Ovary (tissue), 9 donors: ENCODE measurements around the gene BTBD9. TPM values are rescaled to one million over a fixed set of nuclear protein-coding genes. Genes with fewer than 3 reads are reported as not detected.

ENCODE experiments used
- DNase-seq, 5 donors: peaks; one replicate each; pipeline ENCODE4 v3.0.0-alpha.2; 2019 to 2020
- H3K27ac ChIP-seq, 2 donors: fragments of 200-600 bp; one replicate each; pipeline versions ENCODE4 v1.5.1 to v1.8.0; 2019 to 2022
- H3K27me3 ChIP-seq: fragments of 200-600 bp; one replicate; pipeline ENCODE4 v1.8.0; 2022
- H3K36me3 ChIP-seq: fragments of 200-600 bp; sonication (generic); one replicate; pipeline ENCODE4 v1.5.1; 2019
- H3K4me1 ChIP-seq: one replicate; pipeline ENCODE4 v1.8.1; 2013; ENCODE audit warnings: mild to moderate bottlenecking, moderate library complexity; ENCODE audit not compliant: insufficient read depth
- H3K4me3 ChIP-seq: fragments of 200-600 bp; sonication (generic); one replicate; pipeline ENCODE4 v1.5.1; 2017
- H3K9me3 ChIP-seq, 2 donors: fragments of 200-600 bp in 1 of 2; sonication (generic) in 1 of 2; one replicate each; pipeline versions ENCODE4 v1.5.1 to v1.8.1; 2013 to 2019; ENCODE audit warnings: mild to moderate bottlenecking in 1 of 2, moderate library complexity in 1 of 2
- CTCF ChIP-seq, 3 donors: fragments of 450-650 bp in 2 of 3; fragments of 200-600 bp in 1 of 3; IDR thresholded peaks; one replicate each; pipeline versions ENCODE4 v1.5.1 to v1.8.0; 2016 to 2022; ENCODE audit warnings: antibody characterized with exemption in 3 of 3, mild to moderate bottlenecking in 1 of 3
- EP300 ChIP-seq: sonication (generic); formaldehyde crosslinking; IDR thresholded peaks from one replicate; pipeline ENCODE4 v1.6.1; 2017; ENCODE audit warnings: antibody characterized with exemption
- POLR2A ChIP-seq: fragments of 450-650 bp; IDR thresholded peaks from one replicate; pipeline ENCODE4 v1.6.1; 2017; ENCODE audit warnings: antibody characterized with exemption, mild to moderate bottlenecking, moderate library complexity
- WGBS, 3 donors: extraction: QIAGEN DNeasy Blood & Tissue Kit in 1 of 3; methylation state at CpG; one replicate each; pipeline versions ENCODE4 v1.1.5 to v1.1.7; 2013 to 2017; 5-methylcytosine and 5-hydroxymethylcytosine counted together
- intact Hi-C, 4 donors: fragments of 100-400 bp; cut with DNase I; formaldehyde crosslinking; loops; one replicate each; pipeline versions ENCODE4 v1.11.0 to v1.15.1; 2022 to 2023
- polyA plus RNA-seq, 2 donors: library from polyadenylated mRNA; stranded (reverse); fragments of 200-250 nt in 1 of 2; fragments of 350-450 nt in 1 of 2; fragmentation: Illumina TruSeq in 1 of 2; extraction: RNeasy Lipid Tissue Mini Kit (QIAGEN cat#74804) in 1 of 2; gene quantifications; one replicate each; pipeline ENCODE4 v1.2.3, GENCODE V29; 2013 to 2014
- total RNA-seq, 7 donors: library from RNA; depleted of rRNA in 2 of 7; stranded (reverse); fragments of >200 nt in 2 of 7; fragmentation: NEBNext Ultra II Directional in 3 of 7; extraction: Animal tissue kit (Norgen Biotek cat#: 25700) in 3 of 7; gene quantifications; one replicate each; pipeline versions ENCODE4 v1.1.0 to v1.2.4, GENCODE V29; 2016 to 2023
- donor health status: DM: no; HTN: no; CAD: no; lungs with moderate emphysema.
- donor health status: DM: no; HTN: no; CAD: no.
- donor health status: Bipolar disorder and iron deficiency.
- donor health status: DM: yes; HTN: yes; CAD: no.
- donor health status: DM: no; HTN: no; CAD: no.
- donor health status: DM: yes; HTN: yes; CAD: no.

Gene BTBD9
- total and polyA plus RNA-seq, 9 donors = 7.2 to 28.8 (median 21.0) TPM

- no peaks in the 10 kb centered on the region for H3K36me3 ChIP-seq
- no peaks in the 10 kb centered on the region for H3K9me3 ChIP-seq
- intact Hi-C loops = no loop called here
- TF ChIP-seq CTCF (IDR thresholded peaks at IDR 0.05) (no peak), EP300 (no peak), POLR2A (no peak)
- no peaks in the 10 kb centered on the region for H3K27me3 ChIP-seq
- H3K27ac ChIP-seq = no peak overlapping the region
- DNase-seq = no peak
- H3K4me3 ChIP-seq = no peak overlapping the region
- H3K4me1 ChIP-seq = no peaks in the 10 kb centered on the region
- 96 to 98% (median 96%) methylated on average over 3 of the region's 3 CpGs for WGBS, 3 donors
These were observed 87.6 kb downstream of the BTBD9 start for GRCh38 chr6:38552121-38552520.

- Histone ChIP-seq H3K4me1 (no peaks in the 10 kb centered on the region), H3K9me3 (no peaks in the 10 kb centered on the region), H3K27ac (no peak overlapping the region), H3K36me3 (no peaks in the 10 kb centered on the region), H3K27me3 (no peaks in the 10 kb centered on the region), H3K4me3 (no peak overlapping the region)
- DNase-seq = no peak
- intact Hi-C loops = no loop called here
- WGBS, 3 donors = 91 to 94% (median 93%) methylated on average over 5 of the region's 5 CpGs
- no peak for TF ChIP-seq EP300
- TF ChIP-seq POLR2A = no peak
- TF ChIP-seq CTCF (IDR thresholded peaks at IDR 0.05) = no peak
These were observed 89.9 kb downstream of the BTBD9 start for GRCh38 chr6:38549795-38550194.

GRCh38 chr6:38549180-38549579 is 90.5 kb downstream of the BTBD9 start:
- Histone ChIP-seq H3K27me3 (no peaks in the 10 kb centered on the region), H3K9me3 (no peaks in the 10 kb centered on the region), H3K4me3 (no peak overlapping the region), H3K27ac (no peak overlapping the region), H3K36me3 (no peaks in the 10 kb centered on the region), H3K4me1 (no peaks in the 10 kb centered on the region)
- TF ChIP-seq CTCF (IDR thresholded peaks at IDR 0.05) (no peak), EP300 (no peak), POLR2A (no peak)
- 87 to 90% (median 88%) methylated on average over 2 of the region's 2 CpGs for WGBS, 3 donors
- DNase-seq = no peak
- intact Hi-C loops = no loop called here

GRCh38 chr6:38543022-38543421 is 96.7 kb downstream of the BTBD9 start:
- H3K9me3 ChIP-seq = no peaks in the 10 kb centered on the region
- no peak overlapping the region for H3K27ac ChIP-seq
- H3K4me1 ChIP-seq = no peaks in the 10 kb centered on the region
- intact Hi-C loops = no loop called here
- H3K27me3 ChIP-seq = no peaks in the 10 kb centered on the region
- H3K36me3 ChIP-seq = no peaks in the 10 kb centered on the region
- H3K4me3 ChIP-seq = no peak overlapping the region
- DNase-seq = no peak
- no peak for TF ChIP-seq POLR2A
- WGBS, 3 donors = 90 to 95% (median 92%) methylated on average over 2 of the region's 2 CpGs

GRCh38 chr6:38542031-38542430 is 97.7 kb downstream of the BTBD9 start:
- no peak for DNase-seq
- WGBS, 3 donors = 81 to 91% (median 86%) methylated on average over 2 of the region's 2 CpGs
- H3K27me3 ChIP-seq = no peaks in the 10 kb centered on the region
- no peak for TF ChIP-seq POLR2A
- no peak for TF ChIP-seq EP300
- TF ChIP-seq CTCF (IDR thresholded peaks at IDR 0.05) = no peak
- intact Hi-C loops = no loop called here
- H3K27ac ChIP-seq = no peak overlapping the region
- no peaks in the 10 kb centered on the region for H3K36me3 ChIP-seq
- H3K4me3 ChIP-seq = no peak overlapping the region
- H3K9me3 ChIP-seq = no peaks in the 10 kb centered on the region
- H3K4me1 ChIP-seq = no peaks in the 10 kb centered on the region
